ENCODE measurements around the gene ATXN2.
"Not testable (repeated sequence)": the region's sequence is repeated elsewhere in the genome, so short reads cannot be mapped to it uniquely, and the experiment has no call there.

ATXN2 gene

DNA sequence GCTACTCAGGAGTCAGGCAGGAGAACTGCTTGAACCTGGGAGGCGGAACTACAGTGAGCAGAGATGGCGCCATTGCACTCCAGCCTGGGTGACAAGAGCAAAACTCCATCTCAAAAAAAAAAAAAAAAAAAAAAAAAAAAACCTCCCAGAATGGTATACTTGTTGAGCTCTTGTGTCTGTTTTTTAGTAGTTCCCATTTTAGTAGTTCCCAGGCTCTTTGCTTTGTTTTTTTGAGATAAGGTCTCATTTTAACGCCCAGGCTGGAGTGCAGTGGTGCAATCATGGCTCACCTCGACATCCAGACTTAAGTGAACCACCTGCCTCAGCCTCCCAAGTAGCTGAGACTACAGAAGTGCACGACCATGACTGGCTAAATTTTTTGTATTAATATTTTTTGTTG, 13.4 kb downstream of the ATXN2 start:
- DNase-seq (ENCODE audit: extremely low read depth, low read depth): no peak
- TF ChIP-seq, protein P1, sequence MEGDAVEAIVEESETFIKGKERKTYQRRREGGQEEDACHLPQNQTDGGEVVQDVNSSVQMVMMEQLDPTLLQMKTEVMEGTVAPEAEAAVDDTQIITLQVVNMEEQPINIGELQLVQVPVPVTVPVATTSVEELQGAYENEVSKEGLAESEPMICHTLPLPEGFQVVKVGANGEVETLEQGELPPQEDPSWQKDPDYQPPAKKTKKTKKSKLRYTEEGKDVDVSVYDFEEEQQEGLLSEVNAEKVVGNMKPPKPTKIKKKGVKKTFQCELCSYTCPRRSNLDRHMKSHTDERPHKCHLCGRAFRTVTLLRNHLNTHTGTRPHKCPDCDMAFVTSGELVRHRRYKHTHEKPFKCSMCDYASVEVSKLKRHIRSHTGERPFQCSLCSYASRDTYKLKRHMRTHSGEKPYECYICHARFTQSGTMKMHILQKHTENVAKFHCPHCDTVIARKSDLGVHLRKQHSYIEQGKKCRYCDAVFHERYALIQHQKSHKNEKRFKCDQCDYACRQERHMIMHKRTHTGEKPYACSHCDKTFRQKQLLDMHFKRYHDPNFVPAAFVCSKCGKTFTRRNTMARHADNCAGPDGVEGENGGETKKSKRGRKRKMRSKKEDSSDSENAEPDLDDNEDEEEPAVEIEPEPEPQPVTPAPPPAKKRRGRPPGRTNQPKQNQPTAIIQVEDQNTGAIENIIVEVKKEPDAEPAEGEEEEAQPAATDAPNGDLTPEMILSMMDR (IDR thresholded peaks at IDR 0.05; ENCODE audit: low read depth, low read length): no peak

DNA sequence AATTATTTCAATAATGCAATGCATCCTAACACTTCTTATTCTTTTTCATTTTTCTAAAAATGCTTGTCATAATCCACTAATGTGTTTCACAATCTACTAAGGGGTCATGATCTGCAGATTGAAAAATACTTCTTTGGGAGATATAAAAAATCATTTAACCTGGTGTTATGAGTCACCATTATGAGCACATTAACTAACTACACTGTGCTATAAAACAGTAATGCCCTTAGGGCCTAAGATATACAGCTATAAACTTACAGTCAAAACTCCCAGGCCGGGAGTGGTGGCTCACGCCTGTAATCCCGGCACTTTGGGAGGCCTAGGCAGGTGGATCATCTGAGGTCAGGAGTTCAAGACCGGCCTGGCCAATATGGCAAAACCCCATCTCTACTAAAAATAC, 14.2 kb downstream of the ATXN2 start:
- DNase-seq (ENCODE audit: extremely low read depth, low read depth): no peak
- TF ChIP-seq, protein P1 (IDR thresholded peaks at IDR 0.05; ENCODE audit: low read depth, low read length): no peak

DNA sequence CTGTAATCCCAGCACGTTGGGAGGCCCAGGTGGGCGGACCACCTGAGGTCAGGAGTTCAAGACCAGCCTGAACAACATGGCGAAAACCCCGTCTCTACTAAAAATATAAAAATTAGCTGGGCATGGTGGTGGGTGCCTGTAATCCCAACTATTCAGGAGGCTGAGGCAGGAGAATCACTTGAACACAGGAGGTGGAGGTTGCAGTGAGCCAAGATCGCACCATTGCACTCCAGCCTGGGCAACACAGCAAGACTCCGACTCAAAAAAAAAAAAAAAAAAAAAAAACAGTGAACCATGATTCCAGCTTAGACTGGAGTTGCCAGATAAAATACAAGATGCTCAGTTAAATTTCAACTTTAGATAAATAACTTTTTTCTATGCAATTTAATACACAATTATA, 15.6 kb downstream of the ATXN2 start:
- not testable (repeated sequence) for DNase-seq (ENCODE audit: extremely low read depth, low read depth)

DNA sequence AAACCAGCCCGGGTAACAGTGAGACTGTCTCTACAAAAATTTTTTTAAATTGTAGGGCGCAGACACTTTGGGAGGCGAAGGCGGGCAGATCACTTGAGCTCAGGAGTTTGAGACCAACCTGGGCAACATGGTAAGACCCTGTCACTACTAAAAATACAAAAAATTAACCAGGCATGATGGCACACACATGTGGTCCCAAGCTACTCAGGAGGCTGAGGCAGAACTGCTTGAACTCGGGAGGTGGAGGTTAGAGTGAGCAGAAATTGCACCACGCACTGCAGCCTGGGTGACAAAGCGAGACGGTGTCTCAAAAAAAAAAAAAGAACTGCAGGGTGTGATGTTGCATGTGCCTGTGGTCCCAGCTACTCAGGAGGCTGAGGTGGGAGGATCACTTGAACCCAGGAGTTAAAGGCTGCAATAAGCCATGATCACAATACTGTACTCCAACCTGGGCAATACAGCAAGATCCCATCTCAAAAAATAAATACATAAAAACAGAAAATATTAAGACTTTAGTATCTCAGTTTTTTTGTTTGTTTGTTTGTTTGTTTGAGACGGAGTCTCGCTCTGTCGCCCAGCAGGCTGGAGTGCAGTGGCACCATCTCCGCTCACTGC, 16.9 kb downstream of the ATXN2 start:
- TF ChIP-seq, protein P1 (IDR thresholded peaks at IDR 0.05; ENCODE audit: low read depth, low read length): no peak
- no peak for DNase-seq (ENCODE audit: extremely low read depth, low read depth)

DNA sequence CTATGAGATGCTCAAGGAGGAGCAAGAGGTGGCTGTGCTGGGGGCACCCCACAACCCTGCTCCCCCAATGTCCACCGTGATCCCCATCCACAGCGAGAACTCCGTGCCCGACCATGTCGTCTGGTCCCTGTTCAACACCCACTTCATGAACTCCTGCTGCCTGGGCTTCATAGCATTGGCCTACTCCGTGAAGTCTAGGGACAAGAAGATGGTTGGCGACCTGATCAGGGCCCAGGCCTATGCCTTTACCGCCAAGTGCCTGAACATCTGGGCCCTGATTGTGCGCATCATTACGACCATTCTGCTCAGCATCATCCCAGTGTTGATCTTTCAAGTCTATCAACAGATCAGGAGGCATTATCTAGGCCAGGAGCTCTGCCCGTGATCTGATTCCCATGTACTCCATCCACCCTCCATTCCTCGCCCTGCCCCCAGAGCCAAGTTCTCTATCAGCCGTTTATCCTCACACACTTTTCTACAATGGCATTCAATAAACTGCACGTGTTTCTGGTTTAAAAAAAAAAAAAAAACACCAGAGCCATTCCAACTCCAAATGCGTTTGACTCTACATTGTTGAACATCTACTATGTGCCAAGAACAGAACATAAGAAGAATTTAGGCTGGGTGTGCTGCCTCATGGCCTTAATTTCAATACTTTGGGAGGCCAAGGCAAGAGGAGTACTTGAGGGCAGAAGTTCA, 17.5 kb downstream of the ATXN2 start:
- DNase-seq (ENCODE audit: extremely low read depth, low read depth): no peak
- TF ChIP-seq, protein P1 (IDR thresholded peaks at IDR 0.05; ENCODE audit: low read depth, low read length): no peak

DNA sequence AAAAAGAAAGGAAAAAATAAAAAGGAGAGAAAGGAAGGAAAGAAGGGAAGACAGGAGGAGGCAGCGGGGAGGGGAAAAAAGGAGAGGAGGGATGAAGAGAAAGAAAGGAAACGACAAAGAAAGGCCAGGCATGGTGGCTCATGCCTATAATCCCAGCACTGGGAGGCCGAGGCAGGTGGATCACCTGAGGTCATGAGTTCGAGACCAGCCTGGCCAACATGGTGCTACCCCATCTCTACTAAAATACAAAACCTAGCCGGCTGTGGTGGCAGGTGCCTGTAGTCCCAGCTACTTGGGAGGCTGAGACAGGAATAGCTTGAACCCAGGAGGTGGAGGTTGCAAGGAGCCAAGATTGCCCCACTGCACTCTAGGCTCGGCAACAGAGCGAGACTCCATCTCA, 18.4 kb downstream of the ATXN2 start:
- TF ChIP-seq, protein P1 (IDR thresholded peaks at IDR 0.05; ENCODE audit: low read depth, low read length): no peak

DNA sequence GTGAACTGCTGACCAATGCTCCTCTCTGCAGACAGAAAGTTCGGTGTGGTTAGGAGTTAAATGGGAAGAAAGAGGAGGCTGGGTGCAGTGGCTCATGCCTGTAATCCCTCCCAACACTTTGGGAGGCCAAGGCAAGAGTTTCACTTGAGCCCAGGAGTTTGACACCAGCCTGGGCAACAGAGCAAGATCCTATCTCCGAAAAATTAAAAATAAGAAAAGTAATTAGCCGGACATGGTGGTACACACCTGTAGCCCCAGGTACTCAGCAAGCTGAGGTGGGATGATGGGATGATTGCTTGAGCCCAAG, 19.0 kb downstream of the ATXN2 start:
- TF ChIP-seq, protein P1 (IDR thresholded peaks at IDR 0.05; ENCODE audit: low read depth, low read length): no peak
- no peak for DNase-seq (ENCODE audit: extremely low read depth, low read depth)

More for the DNA sequence above, 18.4 kb downstream of the ATXN2 start:
- DNase-seq (ENCODE audit: extremely low read depth, low read depth): no peak

DNA sequence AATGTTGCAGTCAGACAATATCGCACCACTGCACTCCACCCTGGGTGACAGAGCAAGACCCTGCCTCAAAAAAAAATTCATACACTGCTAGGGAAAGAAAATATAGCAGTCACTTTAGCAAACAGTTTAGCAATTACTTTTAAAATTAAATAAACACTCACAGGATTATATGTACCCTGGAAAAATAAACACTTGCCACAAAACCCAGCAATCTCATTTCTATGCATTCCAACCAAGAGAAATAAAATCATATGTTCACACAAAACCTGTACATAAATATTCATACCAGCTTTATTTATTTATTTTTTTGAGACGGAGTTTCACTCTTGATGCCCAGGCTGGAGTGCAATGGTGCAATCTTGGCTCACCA, 20.2 kb downstream of the ATXN2 start:
- DNase-seq (ENCODE audit: extremely low read depth, low read depth): no peak
- TF ChIP-seq, protein P1 (IDR thresholded peaks at IDR 0.05; ENCODE audit: low read depth, low read length): no peak
